Measurements from ENCODE around the gene SSTR3. TPM values are rescaled to one million over a fixed set of nuclear protein-coding genes. Genes with fewer than 3 reads are reported as not detected.

The SSTR3 gene
- total and polyA plus RNA-seq, 2 of the 13 experiments (the other 11 are each of a cell fraction or from before 2014, with no cell fraction given): 0.08 to 0.64 TPM

- TF ChIP-seq PRDM15 (CRISPR knock-in tag; IDR thresholded peaks at IDR 0.05) (no peak), WIZ (CRISPR knock-in tag; IDR thresholded peaks at IDR 0.05) (0 out of 2 replicates have a peak, but pooled peaks have one; percentile 27), ZEB1 (IDR thresholded peaks at IDR 0.05; ENCODE audit: insufficient replicate concordance, low read depth) (no peak), ZNF142 (CRISPR knock-in tag; IDR thresholded peaks at IDR 0.05) (0 out of 2 replicates have a peak, but pooled peaks have one; percentile 4), MXI1 (IDR thresholded peaks at IDR 0.05; ENCODE audit: borderline replicate concordance, low read depth, low read length) (0 out of 3 replicates have a peak, but pooled peaks have one; percentile 48), ZNF639 (CRISPR knock-in tag; conservative IDR thresholded peaks at IDR 0.05) (peak; percentile 33; the same call in 1 of the 2 replicates), DNMT3B (CRISPR knock-in tag; conservative IDR thresholded peaks at IDR 0.05) (0 out of 2 replicates have a peak, but pooled peaks have one; percentile 13), CBX5 (CRISPR knock-in tag; IDR thresholded peaks at IDR 0.05; ENCODE audit: borderline replicate concordance) (no peak; the same call in 1 of the 2 replicates), CCAR2 (optimal IDR thresholded peaks at IDR 0.05; ENCODE audit: low read depth, low read length) (no peak), ZNF543 (CRISPR knock-in tag; IDR thresholded peaks at IDR 0.05) (no peak), HNF1A (IDR thresholded peaks at IDR 0.05; ENCODE audit: low read depth) (no peak), HNF1A (CRISPR knock-in tag; IDR thresholded peaks at IDR 0.05; ENCODE audit: borderline replicate concordance) (0 out of 2 replicates have a peak, but pooled peaks have one; percentile 0), NONO (IDR thresholded peaks at IDR 0.05) (no peak), NONO (CRISPR knock-in tag; conservative IDR thresholded peaks at IDR 0.05) (no peak), TARDBP (CRISPR knock-in tag; IDR thresholded peaks at IDR 0.05) (peak; percentile 48)
Observed at GRCh38 chr22:37199760-37200108, 12.5 kb downstream of the SSTR3 start (continued).
